ENCODE data around the gene PI4K2A.

Gene PI4K2A

DNA sequence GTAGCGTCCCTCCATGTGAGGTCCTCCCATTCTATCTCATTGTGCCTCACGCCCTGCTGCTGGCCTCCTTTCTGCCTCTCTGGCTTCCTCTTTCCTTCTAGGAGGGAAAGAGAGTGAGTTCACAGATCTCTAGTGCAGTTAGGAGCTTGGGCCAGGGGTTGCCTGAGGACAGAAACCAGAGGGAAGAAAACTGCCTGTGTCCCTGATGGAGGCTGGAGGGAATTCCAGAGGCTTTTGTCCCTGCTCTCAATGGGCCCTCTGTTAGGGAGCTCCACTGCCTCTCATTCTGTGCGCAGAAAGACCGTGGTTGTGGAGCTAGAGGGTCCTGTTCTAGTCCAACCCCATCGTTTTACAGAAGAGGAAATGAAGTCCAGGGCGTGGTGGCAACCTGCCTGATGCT lies 77.7 kb downstream of the PI4K2A start:
- no peak for DNase-seq (ENCODE audit: low spot score)
- TF ChIP-seq, protein P1, sequence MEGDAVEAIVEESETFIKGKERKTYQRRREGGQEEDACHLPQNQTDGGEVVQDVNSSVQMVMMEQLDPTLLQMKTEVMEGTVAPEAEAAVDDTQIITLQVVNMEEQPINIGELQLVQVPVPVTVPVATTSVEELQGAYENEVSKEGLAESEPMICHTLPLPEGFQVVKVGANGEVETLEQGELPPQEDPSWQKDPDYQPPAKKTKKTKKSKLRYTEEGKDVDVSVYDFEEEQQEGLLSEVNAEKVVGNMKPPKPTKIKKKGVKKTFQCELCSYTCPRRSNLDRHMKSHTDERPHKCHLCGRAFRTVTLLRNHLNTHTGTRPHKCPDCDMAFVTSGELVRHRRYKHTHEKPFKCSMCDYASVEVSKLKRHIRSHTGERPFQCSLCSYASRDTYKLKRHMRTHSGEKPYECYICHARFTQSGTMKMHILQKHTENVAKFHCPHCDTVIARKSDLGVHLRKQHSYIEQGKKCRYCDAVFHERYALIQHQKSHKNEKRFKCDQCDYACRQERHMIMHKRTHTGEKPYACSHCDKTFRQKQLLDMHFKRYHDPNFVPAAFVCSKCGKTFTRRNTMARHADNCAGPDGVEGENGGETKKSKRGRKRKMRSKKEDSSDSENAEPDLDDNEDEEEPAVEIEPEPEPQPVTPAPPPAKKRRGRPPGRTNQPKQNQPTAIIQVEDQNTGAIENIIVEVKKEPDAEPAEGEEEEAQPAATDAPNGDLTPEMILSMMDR (IDR thresholded peaks at IDR 0.05; ENCODE audit: extremely low read depth, missing control alignments): no peak

DNA sequence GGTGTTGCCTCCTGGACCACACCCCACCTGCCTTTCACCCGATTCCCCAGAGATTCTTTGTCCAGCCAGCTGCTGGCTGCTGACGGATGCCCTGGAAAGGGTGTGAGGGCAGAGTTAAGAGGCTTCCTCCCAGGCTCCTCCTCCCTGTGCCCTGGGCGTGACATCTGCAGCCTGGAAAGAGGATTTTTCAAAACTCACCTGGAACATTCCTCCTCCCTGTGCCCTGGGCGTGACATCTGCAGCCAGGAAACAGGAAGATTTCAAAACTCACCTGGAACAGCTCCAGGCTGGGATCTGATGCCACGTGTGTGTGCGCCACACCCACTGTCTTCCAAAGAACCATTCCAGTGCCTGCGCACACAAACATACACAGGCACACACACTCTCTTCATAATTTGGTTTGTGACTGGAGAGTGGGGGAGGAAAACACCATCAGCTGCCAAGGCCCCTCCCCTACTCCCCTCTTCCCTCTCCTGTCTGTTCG lies 78.2 kb downstream of the PI4K2A start:
- TF ChIP-seq, protein P1 (IDR thresholded peaks at IDR 0.05; ENCODE audit: extremely low read depth, missing control alignments): no peak
- DNase-seq (ENCODE audit: low spot score): no peak

DNA sequence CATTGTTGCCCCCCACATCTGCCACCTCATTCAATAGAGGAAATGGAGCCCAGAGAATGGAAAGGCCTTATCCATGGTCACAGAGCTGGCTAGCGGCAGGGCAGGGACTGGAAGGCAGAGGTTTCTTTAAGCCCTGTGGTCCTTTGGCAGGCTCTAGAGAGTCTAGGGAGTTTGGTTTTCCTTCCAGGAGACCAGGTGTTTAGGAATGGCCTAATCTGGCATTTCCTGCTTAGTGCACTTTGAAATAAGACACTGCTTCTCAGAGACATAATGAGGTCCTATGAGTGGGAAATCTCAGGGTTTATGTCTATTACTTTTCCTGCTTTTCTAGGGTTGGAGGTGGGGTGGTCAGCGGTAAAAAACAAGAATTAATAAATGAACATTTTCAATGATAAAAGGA lies 79.1 kb downstream of the PI4K2A start:
- DNase-seq (ENCODE audit: low spot score): no peak

DNA sequence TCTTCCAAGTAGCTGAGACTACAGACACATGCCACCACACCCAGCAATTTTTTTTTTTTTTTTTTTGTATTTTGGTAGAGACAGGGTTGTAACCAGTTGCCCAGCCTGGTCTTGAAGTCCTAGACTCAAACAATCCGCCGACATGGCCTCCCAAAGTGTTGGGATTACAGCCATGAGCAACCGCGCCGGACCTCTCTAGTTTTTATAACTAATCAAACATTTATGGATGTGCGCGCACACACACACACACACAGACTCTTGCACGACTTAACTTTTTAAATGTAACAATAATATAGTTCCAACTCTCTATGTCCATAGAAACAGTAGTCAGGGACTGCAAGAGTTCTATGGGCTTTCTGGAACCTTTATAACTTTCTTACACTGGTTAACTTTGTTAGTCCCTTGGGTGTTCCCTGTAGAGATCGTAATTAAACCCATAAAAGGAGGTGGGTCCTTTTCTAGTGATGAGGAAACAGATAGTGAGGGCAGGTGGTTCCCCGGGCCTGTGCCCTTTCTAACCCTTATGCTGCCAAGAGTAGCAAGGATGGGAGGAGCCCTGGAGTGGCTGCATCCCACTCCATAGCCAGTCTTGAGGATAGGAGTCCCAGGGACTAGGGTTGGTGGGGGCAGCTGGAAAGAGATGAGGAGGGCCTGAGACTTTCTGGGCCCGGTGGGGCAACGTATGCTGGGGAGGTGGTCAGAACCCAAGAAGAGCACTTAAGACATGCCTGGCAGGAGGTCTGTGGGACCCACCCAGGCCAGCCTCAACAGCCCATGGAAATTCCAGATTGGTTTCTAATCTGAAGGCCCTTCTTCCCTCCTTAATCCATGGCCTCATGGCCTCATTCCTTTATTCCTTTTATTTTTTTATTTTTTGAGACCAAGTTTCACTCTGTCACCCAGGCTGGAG lies 81.7 kb downstream of the PI4K2A start:
- TF ChIP-seq, protein P1 (IDR thresholded peaks at IDR 0.05; ENCODE audit: extremely low read depth, missing control alignments): no peak
- DNase-seq (ENCODE audit: low spot score): no peak

More for the DNA sequence above, 79.1 kb downstream of the PI4K2A start:
- TF ChIP-seq, protein P1 (IDR thresholded peaks at IDR 0.05; ENCODE audit: extremely low read depth, missing control alignments): no peak

DNA sequence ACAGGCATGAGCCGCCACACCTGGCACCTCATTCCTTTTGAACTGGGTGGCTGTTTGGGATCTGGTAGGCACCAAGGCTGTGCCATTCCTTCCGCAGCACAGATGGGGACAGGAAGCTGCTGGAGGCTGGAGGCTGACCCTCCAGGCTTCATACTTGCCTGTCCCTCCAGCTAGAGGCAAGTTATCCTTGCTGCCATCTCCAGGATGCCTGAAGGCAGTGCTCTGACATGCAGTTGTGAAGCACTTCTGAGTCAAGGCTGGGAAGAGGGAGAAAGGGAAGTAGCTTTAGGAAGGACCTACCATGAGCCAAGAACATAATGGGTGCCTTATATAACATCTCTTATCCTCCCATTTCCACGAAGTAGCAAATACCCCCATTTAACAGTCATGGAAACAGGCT lies 82.5 kb downstream of the PI4K2A start:
- TF ChIP-seq, protein P1 (IDR thresholded peaks at IDR 0.05; ENCODE audit: extremely low read depth, missing control alignments): no peak
- no peak for DNase-seq (ENCODE audit: low spot score)

DNA sequence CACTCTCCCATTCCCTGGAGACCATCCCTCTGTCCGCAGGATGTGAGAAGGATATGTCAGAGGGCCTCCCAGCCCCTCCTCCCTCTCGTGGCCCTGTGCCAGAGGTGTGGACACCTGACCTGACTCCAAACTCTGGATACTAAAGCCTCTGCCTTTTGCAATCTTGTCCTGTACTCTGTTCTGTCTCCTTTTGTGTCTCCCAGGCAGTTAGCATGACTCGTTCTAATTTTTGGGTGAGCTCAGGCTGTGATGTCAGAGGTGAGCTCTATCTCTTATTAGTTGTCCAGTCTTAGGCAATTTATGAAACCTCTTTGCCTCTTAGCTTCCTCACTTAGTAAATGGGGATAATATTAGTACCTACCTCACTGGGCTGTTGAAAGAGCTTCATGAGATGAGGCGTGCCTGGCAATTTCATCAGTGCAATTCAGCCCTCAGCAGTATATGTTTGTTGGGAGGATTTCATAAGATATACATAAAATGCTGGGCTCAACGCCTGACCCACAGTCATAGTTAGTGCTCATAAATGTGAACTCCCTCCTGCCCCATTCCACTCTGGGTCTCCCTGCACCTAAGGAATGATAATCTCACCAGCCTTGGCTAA lies 84.0 kb downstream of the PI4K2A start:
- DNase-seq (ENCODE audit: low spot score): no peak
- TF ChIP-seq, protein P1 (IDR thresholded peaks at IDR 0.05; ENCODE audit: extremely low read depth, missing control alignments): no peak
